Activated CD4-positive, alpha-beta T cell treated with anti-CD3 and anti-CD28 coated beads, Interleukin-2, amount 50 U/mL, for 24 hours (primary cell): ENCODE measurements around the gene SLC5A2.
"Not testable (repeated sequence)": the region's sequence is repeated elsewhere in the genome, so short reads cannot be mapped to it uniquely, and the experiment has no call there.

Experiments
- DNase-seq, 2 donors: peaks; one replicate each; pipeline ENCODE4 v3.0.0-alpha.2; 2020; ENCODE audit warnings: low read depth in 1 of 2, low spot score in 1 of 2

Gene SLC5A2

DNA sequence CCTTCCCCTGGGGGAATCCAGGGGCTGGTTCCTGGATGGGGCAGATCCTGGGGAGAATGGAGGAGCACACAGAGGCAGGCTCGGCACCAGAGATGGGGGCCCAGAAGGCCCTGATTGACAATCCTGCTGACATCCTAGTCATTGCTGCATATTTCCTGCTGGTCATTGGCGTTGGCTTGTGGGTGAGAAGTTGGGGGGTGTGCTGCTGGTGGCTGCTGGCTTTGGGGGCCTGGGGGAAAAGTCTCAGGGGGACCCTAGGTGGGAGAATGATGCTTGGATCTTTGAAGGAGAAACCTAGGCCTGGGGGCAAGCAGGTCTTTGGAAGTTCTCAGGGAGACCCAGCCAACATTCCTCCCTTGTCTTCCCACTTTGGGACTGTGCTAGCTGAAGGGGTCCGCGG is at the start of gene SLC5A2:
SLC5A2 (plus strand) TSS at position 43 of the 400 bp plus-strand sequence; CDS start at position 57, 14 bp downstream.
- DNase-seq: no peak

DNA sequence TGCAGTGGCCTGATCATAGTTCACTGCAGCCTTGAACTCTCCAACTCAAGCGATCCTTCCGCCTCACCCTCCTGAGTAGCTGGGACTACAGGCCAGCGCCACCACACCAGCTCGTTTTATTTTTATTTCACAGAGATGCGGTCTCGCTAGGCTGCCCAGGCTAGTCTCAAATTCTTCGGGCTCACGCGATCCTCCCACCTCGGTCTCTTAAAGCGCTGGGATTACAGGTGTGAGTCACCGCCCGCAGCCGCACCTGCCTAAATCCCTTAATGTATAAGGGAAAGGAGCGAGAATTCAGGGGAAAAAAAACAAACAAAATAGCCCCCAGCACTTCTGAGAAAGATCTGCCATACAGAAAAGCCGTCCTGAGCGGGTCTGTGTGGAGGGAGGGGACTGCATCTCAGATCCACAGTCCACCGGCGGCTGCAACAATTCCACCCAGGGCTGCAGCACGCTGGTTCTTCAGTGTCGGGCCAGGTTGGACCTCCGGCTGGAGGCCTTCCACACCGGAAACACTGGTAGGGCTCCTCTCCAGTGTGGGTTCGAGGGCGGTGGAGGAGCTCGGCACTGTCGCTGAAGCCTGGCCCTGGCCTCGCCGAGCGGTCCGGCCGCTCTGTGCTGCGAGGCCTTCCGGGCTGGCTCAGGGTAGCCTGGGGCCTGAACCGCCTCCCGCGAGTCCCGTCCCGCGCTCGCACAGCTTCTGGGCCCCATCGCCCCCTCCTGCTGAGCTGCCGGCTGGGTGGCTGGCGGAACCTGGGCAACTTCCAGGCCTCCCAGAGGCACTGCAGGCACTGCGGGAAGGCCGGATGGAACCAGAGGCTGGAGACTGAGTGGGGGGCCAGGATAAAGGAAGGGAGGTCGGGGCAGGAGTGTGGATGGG is 47.3 kb upstream of the SLC5A2 start:
- no peak for DNase-seq

DNA sequence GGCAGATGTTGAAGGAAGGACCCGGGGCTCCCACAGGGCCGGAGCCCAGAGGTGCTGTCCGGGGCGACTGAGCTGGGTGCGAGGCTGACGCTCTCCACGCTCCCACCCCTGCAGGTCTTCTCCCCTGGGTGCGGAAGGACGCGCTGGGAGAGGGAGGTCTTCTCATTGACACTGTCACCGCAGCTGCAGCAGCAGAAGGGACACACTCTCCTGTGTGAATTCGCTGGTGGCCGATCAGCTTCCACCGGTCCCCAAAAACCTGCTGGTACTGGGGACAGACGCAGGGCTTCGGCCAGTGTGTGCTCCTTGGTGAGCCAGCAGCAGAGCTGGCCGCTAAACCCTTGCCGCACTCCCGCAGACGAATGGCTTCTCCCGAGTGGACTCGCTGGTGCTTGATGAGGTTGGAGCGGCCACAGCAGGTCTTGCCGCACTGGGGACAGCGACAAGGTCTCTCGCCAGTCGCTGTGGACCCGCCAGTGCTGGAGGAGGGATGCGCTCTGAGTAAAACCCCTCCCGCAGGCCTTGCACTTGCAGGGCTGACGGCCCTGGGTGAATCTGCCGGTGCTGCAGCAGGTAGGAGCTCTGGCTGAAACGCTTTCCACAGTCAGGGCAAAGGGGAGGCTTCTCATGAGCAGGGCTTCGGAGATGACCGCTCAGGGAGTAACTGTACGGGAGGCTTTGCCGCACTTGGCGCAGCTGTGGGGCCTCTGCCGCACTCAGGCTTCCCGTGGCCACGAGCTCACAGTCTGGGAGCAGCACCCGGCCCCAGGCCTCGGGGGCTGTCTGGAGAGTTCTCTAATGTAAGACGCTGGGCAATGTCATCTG is 46.5 kb upstream of the SLC5A2 start:
- no peak for DNase-seq

DNA sequence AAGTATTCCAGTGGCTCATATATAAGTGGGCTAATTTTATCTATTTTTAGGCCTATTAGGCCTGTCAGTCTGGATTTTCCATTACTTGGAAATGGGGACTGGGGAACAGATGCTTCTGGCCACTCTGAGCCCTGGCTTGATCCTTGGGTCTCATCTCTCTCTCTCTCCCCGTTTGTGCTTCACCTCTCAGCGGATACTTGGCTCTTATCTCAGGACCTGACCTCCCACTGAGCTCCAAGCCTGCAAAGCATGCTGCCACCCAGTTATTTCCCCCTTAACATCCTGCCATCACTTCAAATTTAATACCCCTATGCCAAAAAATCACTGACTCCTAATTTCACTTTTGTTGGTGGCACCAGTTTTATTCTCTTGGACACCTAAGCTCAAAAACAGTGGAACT is 44.5 kb upstream of the SLC5A2 start:
- no peak for DNase-seq

DNA sequence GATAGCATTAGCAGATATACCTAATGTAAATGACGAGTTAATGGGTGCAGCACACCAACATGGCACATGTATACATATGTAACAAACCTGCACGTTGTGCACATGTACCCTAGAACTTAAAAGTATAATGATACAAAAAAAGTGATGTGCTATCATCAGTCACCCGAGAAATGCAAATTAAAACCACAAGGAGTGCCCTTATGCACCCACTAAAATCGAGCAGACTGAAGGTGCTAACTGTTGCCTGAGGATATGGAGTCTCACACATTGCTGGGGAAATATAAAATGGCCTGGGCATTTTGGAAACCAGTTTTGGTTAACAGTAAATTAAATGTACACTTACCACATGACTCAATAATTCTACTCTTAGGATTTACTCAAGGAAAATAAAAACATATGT is 43.9 kb upstream of the SLC5A2 start:
- not testable (repeated sequence) for DNase-seq

DNA sequence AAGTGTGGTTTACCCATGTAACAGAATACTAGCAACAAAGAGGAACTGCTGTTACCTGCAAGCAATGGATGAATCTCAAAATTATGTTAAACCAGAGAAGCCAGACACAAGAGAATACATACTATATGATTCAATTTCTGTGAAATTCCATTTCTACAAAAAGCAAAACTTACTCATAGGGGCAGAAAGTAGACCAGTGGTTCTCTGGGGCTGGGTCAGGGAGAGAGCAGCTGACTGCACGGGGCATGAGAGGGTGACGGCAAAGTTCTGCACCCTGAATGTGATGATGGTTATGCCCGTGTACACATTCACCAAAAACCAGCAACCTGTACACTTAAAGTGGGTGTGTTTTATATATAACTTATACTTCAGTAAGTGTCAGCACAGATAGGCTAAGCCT is 43.4 kb upstream of the SLC5A2 start:
- DNase-seq: no peak

DNA sequence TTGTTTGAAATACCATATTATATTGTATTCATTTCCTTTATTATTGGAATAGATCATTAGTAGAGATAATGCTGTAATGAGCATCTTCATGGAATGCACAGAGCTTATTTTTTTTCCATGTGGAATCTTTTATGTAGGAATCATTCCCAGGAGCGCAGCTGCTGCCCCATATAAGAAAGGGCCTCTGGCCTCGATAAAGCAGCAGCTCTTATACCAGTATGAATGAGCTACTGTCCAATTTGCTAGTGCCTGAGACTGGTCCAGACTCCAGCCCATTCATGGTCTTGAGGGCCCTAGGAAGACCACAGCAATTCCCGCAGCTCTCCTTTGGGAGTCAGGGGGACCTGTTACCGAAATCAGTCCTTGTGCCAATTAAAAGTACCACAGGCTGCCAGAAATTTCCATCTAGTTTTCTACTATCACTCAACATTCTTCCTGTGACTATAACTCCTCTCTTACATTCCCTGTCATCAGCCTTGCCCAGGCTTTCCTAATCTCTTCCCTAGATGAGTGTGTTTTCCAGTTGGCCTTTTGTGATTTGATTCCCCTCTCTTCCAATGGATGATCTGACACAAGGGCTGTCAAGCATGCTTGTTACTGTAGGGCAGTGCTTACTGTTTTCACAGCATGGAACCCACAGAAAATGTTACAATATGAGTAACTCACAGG is 42.3 kb upstream of the SLC5A2 start:
- no peak for DNase-seq

DNA sequence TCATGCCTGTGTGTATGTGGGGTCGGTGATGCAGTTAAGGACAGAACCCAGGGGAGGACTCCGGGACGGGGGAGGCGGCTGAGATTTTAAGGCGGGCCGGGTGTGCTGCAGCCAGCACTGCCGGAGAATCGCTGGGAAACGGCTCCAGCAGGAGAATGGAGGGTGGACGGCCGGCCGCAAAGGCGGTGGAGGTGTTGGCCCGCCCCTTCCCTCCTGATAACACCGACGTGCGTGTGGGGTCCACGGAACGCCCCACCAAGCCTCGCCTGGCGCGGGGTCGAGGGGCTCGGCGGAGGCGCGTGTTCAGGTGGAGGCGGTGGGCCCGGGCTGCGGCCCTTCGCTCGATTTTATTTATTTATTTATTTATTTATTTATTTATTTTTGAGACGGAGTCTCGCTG is 41.0 kb upstream of the SLC5A2 start:
- DNase-seq: no peak

DNA sequence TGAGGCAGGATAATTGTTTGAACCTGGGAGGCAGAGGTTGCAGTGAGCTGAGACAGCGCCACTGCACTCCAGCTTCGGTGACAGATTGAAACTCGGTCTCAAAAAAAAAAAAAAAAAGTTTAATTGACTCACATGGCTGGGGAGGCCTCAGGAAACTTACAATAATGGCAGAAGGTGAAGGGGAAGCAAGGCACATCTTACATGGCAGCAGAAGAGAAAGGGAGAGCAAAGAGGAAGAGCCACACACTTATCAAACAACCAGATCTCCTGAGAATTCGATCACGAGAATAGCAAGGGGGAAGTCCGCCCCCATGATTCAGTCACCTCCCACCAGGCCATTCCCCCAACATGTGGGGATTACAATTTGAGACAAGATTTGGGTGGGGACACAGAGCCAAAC is 37.0 kb upstream of the SLC5A2 start:
- DNase-seq: not testable (repeated sequence)

DNA sequence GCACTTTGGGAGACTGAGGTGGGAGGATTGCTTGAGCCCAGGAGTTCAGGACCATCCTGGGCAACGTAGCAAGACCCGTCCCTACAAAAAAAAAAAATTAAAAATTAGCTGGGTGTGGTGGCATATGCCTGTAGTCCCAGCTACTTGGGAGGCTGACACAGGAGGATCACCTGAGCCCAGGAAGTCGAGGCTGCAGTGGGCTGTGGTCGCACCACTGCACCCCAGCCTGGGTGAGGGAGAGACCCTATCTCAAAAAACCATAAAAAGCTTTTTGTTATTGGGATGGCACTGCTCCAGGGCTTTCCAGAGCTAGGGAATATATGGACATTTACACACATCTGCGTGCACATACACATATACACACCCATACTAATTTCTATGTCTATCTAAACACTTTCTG is 31.7 kb upstream of the SLC5A2 start:
- no peak for DNase-seq

DNA sequence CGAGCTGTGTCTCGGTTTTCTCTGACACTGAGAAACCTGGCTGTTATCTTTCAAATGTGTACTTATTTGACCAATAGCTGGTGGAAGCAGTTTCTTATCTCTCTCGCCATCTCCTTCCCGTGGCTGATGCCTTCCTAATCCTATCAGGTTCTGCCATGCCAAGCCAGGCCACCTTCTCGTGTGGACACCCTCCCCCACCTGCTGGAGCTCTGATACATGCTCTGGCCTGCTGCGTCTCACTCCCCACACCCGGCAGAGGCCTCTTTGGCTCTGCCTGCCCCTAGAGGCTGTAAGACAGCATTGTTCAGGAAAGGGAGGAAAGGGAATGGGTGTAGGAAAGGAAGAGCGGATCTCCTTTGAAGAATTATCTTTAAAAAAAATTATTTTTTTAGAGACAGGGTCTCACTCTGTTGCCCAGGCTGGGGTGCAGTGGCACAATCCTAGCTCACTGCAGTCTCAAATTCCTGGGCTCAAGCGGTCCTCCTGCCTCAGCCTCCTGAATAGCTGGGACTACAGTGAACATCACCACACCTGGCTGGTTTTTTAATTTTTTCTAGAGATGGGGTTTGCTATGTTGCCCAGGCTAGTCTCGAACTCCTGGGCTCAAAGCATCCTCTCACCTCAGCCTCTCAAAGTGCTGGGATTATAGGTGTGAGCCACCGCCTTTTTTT is 31.1 kb upstream of the SLC5A2 start:
- no peak for DNase-seq

DNA sequence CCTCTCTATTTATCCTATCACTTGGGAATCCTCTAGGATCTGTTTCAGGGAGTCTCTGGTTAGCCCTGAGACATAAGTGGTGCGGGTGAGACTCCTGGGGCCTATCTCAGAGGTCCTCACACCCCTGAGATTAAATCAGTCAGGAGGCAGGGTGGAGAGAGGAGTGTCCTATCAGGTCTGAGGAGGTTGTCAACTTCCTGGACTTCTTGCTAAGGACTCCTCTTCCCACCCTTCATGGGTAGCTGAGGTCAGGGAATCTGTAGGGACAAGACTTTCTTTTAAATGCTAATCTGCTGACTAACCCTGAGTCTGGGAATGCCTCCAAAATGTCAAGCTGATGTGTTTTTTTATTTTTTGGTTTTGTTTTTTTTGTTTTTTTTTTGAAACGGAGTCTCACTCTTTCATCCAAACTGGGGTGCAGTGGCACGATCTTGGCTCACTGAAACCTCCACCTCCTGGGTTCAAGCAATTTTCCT is 30.3 kb upstream of the SLC5A2 start:
- DNase-seq: no peak

DNA sequence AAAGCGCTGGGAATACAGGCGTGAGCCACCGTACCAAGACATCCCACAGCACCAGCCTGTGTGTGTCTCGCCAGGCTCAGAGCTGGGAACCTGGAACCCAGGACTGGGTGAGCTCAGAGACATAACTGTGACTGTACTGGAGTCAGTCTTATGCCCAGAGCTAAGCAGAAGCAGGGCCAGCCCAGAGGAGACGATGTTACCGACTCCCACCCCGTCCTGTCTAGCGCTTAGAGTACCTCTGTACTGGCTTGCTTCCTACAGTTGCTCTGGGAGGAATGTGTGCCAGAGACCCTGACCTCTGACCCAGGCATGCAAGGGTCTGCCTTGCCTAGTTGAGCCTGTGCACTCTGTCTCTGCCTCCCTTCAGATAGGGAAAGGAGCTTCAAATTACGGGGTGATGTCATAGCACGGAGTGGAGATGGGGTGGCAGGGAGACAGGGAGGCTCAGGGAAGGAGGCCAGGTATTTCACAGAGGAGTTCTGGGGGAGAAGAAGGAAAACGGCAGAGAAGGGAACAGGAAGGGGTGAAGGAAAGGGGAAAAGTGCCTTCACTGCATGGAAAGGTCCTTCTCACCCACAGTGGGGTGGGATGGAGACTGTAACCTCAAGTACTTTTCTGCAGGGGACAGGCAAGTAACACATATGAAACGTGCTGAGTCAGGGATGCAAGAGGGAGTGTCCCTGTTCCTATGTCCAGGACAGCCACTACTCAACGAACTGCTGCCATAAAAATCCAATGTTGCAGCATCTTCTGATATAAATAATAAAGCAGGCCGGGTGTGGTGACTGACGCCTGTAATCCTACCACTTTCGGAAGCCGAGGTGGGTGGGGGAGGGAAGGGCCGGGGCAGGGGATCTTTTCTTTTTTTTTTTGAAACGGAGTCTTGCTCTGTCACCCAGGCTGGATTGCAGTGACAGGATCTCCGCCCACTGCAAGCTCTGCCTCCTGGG is 29.4 kb upstream of the SLC5A2 start:
- no peak for DNase-seq

DNA sequence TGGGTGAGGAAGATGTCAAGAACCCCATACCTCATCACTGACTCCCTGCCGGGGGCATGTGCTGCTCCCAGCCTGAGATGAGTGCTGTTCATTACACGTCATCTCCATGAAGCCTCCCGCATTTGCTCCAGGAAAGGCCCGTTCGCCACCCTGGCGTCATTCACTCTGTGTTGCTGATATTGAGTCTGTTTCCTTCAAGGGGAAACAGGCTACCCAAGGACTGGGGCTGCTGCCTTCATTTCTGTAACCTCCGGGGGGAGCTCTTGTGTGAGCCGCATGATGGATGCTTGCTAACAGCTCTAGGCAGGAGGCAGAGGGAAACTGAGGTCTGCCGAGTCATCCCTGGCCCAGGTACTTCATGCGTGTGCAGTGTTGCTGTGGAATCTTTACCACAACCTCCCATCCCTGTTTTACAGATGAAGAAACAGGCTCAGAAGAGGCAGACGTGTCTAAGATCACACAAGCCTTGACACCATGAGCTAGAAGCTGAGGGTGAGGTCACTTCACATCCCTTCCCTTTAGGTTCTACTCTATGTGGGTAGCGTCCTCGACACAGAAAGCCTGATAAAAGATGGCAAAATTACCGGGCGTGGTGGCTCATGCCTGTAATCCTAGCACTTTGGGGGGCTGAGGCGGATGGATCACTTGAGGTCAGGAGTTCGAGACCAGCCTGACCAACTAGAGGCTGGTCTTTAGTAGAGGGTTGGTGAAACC is 27.2 kb upstream of the SLC5A2 start:
- no peak for DNase-seq

DNA sequence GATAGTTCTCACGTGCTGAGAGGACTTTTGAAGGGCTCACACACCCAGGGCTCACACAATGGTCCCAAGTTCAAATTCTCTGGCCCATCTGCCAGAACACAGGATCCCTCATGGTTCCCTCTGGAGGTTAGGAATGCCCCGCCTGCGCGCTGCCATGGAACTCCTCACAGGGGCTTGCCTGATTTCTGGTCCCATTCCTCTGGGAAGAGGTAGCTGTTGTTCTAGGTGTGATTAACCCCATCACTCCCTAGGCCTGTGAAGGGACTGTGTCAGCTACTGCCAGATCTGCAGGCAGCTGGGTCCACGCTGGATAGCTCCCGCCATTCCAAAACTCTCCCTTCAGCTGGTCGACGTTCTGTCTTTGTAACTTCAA is 25.9 kb upstream of the SLC5A2 start:
- no peak for DNase-seq

DNA sequence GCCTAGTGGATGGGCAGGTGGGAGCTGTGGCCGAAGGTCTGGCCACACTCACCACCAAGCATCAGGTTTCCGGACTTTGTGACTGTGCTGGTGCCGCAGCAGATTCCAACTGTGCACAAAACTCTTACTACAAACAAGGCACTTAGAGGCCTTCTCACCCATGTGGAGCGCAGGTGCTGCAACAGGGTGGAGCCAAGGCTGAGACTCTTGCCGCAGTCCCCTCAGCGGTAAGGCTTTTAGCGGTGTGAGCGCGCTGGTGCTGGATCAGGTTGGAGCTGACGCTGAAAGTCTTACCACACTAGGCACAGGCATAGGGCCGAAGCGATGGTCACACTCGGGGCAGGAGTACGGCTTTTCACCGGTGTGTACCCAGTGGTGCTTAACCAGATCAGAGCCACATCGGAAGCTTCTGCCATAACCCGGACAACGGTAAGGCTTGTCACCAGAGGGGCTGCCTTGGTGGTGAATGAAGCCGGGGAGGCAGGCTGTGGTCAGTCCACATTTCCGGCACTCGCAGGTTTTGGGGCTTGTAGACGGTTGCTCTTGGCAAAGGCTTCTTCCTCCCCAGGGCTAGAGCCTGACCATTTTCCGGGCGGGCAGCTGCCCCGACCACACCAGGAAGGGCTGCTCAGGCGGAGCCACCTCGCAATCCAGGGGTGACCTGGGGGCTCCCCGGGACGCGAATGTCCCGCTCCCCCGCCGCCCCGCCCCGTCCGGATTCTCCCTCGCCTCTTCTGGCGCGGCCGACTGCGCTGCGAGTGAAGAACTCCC is 24.7 kb upstream of the SLC5A2 start:
- DNase-seq: peak in 1 of 2 donors; percentile 28

DNA sequence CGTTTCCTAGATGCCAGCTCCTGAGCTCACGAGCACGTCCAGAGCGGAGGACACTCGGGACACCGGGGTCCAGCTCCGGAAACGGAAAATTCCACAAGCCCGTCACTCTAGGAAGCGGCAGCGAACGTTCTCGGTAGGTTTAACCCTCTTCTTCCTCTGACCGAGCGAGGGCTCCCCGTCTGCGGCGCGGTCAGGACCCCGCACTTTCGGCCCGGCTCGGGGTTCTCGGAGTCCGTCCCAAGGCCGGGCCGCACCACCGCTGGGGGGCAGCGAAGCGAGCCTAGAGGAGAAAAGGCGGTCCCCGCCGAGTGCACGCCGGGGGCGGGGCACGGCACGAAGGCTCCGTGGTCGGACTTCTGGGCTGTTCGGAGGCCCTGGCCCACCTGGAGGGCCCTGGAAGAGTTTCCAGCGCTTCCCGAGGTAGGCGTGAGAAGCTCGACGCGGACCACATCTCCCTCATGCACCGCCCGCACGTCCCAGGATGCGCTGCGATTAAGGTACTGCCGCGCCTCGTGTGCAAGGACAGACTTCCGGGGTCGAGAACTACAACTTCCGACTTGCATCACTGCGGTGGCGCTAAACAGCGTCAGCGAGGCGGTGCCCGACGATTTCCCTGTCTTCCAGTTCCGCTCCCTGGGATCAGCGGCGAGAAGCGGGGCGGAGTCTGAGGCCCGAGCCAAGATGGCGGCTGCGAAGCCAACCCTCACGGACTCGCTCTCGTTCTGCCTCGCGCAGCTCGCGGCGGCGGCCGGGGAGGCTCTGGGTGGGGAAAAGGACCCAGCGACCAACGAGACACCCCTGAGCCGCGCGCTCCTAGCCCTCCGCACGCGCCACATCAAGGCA is 23.9 kb upstream of the SLC5A2 start, which contains the start of gene ARMC5:
ARMC5 (plus strand) TSS at position 658 of the 843 bp plus-strand sequence; CDS start at position 682, 24 bp downstream.
- DNase-seq: peak; percentile 89 to 97
